WI38 (cell line): ENCODE results near the gene GORASP2.

Experiments
- H3K4me3 ChIP-seq: 2 replicates; pipeline ENCODE4 v1.5.1; 2011; ENCODE audit warnings: low read depth, mild to moderate bottlenecking, control low read depth, low read length
- TF ChIP-seq, protein P1 (sequence below): IDR thresholded peaks from 2 replicates; pipeline ENCODE4 v1.5.1; 2012; ENCODE audit warnings: low read depth, mild to moderate bottlenecking, control low read depth, low read length

Gene GORASP2

DNA sequence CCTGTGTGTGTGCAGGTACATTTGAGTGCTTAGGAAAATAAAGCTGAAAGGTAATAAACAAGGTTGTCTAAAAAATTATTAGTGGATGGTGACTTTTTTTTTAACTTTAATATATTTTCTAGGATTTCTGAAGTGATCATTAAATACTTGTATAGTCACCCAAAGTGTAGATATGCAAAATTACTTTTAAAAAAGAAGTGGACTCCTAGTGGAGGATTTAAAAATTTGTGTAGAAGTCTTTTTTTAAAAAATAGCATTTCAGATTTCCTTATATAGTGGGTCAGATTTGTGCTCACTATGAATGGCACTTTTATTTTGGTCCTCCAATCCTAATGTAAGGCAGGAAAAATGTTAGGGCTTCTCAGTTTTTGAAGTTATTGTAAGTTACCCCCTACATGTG, 3.9 kb downstream of the GORASP2 start:
- H3K4me3 ChIP-seq = no peak overlapping the region
- TF ChIP-seq, protein P1, sequence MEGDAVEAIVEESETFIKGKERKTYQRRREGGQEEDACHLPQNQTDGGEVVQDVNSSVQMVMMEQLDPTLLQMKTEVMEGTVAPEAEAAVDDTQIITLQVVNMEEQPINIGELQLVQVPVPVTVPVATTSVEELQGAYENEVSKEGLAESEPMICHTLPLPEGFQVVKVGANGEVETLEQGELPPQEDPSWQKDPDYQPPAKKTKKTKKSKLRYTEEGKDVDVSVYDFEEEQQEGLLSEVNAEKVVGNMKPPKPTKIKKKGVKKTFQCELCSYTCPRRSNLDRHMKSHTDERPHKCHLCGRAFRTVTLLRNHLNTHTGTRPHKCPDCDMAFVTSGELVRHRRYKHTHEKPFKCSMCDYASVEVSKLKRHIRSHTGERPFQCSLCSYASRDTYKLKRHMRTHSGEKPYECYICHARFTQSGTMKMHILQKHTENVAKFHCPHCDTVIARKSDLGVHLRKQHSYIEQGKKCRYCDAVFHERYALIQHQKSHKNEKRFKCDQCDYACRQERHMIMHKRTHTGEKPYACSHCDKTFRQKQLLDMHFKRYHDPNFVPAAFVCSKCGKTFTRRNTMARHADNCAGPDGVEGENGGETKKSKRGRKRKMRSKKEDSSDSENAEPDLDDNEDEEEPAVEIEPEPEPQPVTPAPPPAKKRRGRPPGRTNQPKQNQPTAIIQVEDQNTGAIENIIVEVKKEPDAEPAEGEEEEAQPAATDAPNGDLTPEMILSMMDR = no peak

DNA sequence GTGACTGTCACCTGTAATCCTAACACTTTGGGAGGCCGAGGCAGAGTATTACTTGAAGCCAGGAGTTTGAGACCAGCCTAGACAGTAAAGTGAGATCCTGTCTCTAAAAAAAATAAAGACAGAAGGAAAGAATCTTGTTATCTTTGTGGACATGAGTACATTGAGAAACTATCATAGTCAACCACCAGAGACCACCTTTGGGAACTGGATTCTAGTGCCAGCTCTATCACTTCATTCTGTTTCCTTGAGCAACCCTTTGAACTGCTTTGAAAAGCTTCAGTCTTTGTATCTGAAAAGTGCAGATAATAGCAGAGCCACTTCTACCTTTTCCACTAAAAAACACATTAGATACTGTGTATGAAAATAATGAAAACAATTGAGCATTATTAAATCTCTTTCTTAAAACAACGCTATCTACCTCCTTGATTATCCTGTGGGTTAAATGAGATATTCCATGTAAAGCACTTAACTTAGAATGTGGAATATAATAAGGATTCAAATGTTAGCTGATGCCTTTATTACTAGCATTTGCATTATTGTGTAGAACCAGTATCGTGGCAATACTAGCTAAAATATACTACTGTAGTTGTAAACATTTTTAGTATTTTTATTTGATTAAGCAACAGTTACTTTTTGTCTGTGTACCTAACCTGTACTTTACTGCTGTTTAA, 8.8 kb downstream of the GORASP2 start:
- no peak overlapping the region for H3K4me3 ChIP-seq
- TF ChIP-seq, protein P1 = no peak

DNA sequence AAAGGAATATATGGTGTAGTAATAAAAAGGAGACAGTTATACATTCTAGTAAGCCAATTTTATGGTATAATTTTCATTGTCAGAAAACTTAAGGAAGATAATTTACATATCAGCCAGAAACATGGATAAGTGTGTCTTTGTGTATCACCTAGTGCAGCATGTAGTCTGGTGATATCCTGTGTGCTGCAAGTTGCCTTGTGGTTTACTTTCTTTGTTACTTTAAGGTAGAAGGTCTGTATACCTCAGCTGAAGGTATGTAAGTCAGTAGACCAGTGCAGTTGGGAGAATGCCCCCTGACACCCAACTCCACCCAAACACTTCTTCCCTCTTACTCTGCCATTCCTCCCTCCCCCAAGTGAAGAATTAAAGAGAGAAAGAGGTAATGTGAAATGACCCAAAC, 11.0 kb downstream of the GORASP2 start:
- TF ChIP-seq, protein P1 = no peak
- no peak overlapping the region for H3K4me3 ChIP-seq

DNA sequence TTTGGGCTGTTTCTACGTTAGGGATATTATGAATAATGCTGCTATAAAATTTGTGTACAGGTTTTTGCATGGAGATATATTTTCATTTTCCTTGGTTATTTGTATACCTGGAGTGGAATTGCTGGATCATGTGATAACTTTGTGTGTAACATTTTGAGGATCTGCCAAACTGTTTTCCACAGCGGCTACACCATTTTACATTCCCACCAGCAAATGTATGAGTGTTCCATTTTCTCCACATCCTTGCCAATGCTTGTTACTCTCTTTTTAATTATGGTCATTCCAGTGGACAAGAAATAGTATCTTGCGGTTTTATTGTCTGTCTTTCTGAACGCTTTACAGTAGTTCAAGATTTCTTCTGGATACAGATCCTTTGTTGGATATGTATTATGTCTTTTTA, 13.6 kb downstream of the GORASP2 start:
- H3K4me3 ChIP-seq = no peak overlapping the region

DNA sequence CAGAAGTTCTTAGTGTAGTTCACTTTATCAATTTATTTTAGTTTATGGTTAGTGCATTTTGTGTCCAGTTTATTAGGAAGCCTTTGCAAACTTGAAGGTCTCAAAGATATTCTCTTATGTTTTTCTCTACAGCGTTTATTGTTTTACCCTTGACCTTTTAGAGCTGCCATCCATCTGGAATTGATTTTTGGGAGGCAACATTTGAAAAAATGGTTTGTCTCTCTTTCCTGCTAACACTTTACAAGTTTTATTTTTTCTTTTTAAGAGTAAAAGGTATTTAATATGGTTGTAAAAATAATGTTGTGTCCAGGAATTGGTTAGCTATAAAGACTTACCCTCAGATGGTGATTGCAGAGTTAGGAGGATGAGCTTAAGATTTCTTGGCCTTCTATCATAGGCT, 14.0 kb downstream of the GORASP2 start:
- TF ChIP-seq, protein P1 = no peak
- no peak overlapping the region for H3K4me3 ChIP-seq

More for the DNA sequence above, 13.6 kb downstream of the GORASP2 start:
- TF ChIP-seq, protein P1 = no peak

DNA sequence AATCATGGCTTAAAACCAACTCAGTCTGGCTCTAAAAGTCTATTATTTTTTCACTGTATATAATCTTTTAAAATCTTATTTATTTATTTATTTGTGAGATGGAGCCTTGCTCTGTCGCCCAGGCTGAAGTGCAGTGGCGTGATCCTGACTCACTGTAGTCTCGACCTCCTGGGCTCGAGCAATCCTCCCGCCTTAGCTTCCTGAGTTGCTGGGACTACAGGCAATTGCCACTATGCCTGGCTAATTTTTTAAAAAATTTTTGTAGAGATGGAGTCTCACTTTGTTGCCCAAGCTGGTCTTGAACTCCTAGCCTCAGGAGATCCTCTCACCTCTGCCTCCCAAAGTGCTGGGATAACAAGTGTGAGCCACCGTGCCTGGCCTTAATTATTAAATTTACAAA, 14.5 kb downstream of the GORASP2 start:
- TF ChIP-seq, protein P1 = no peak
- H3K4me3 ChIP-seq = no peak overlapping the region

DNA sequence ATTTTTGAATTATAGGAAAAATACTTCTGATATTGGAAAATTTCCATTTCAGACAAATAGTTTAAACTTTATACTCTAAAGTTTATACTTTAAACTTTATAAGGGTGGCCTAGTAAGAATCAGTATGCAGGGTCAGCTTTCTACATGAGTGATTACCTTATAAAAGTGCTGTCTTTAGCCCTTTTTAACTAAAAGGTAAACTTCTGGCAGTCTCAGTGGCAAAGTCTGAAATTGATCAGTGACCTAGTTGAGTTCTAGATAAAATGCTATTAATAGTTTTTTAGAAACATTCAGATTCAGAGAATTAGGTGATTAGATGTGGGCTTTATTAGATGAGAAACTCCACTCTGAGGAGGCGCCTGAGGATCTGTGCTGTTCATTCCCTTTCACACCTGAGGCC, 15.5 kb downstream of the GORASP2 start:
- H3K4me3 ChIP-seq = no peak overlapping the region
- TF ChIP-seq, protein P1 = no peak
